IMR-90 (cell line): ENCODE results near the gene TRAPPC8. TPM values are rescaled to one million over a fixed set of nuclear protein-coding genes. Genes with fewer than 3 reads are reported as not detected.

Source experiments
- ATAC-seq: fragments of 200-7000 bp; cut with Tn5 transposase; 2 replicates; pipeline ENCODE4 v1.9.1; 2020; ENCODE audit warnings: low read depth, mild to moderate bottlenecking, moderate library complexity
- BruUV-seq: library from RNA; stranded (reverse); fragments of 400-500 nt; replicated peaks from 2 replicates; lab custom pipeline; 2021; lab: Mats Ljungman, UMichigan
- CTCF ChIA-PET: fragments of 300-600 bp; formaldehyde crosslinking; extraction: SDS; loops from one replicate; lab custom pipeline; 2021; ENCODE audit warnings: antibody characterized with exemption; lab: Yijun Ruan, JAX
- POLR2A ChIA-PET: fragments of 300-600 bp; sonication (Branson Sonifier 250); formaldehyde crosslinking; loops from one replicate; lab custom pipeline; 2022; ENCODE audit warnings: antibody characterized with exemption; ENCODE audit not compliant: unreplicated experiment; lab: Charles Lee
- DNase-seq: peaks from one replicate; pipeline ENCODE4 v3.0.0; 2013
- H2AFZ ChIP-seq: replicated peaks from 2 replicates; pipeline ENCODE3; 2013; ENCODE audit warnings: low read length, mild to moderate bottlenecking; ENCODE audit not compliant: poor library complexity
- H2AK5ac ChIP-seq: 2 replicates; pipeline ENCODE4 v1.6.1; 2013; ENCODE audit warnings: low read depth, low read length, inconsistent platforms
- H2AK9ac ChIP-seq: replicated peaks from 2 replicates; pipeline ENCODE3; 2013; ENCODE audit warnings: mild to moderate bottlenecking, low read depth, low read length, moderate library complexity; ENCODE audit not compliant: poor library complexity
- H2BK120ac ChIP-seq: 2 replicates; pipeline ENCODE4 v1.6.1; 2013; ENCODE audit warnings: low read depth, low read length, inconsistent platforms
- H2BK15ac ChIP-seq: 3 replicates; pipeline ENCODE4 v1.6.1; 2013; ENCODE audit warnings: low read depth, low read length, inconsistent platforms
- H2BK20ac ChIP-seq: 2 replicates; pipeline ENCODE4 v1.6.1; 2013; ENCODE audit warnings: low read depth, mild to moderate bottlenecking, inconsistent platforms, low read length, moderate library complexity
- H2BK5ac ChIP-seq: 2 replicates; pipeline ENCODE4 v1.6.1; 2013; ENCODE audit warnings: mild to moderate bottlenecking, low read depth, low read length, inconsistent platforms; ENCODE audit not compliant: poor library complexity, severe bottlenecking
- H3K14ac ChIP-seq: replicated peaks from 2 replicates; pipeline ENCODE4 v1.6.1; 2013; ENCODE audit warnings: low read depth, low read length, inconsistent platforms
- H3K18ac ChIP-seq: 2 replicates; pipeline ENCODE4 v1.6.1; 2013; ENCODE audit warnings: low read depth, low read length, control low read depth
- H3K23ac ChIP-seq: 2 replicates; pipeline ENCODE4 v1.6.1; 2013; ENCODE audit warnings: low read depth, low read length, inconsistent platforms
- H3K27ac ChIP-seq: 2 replicates; pipeline ENCODE4 v1.5.1; 2013; ENCODE audit warnings: mild to moderate bottlenecking, control low read depth, low read length; ENCODE audit not compliant: insufficient read depth
- H3K27me3 ChIP-seq: 2 replicates; pipeline ENCODE4 v1.6.1; 2013; ENCODE audit warnings: low read length; ENCODE audit not compliant: control insufficient read depth, insufficient read depth
- H3K36me3 ChIP-seq: 2 replicates; pipeline ENCODE4 v1.6.1; 2013; ENCODE audit warnings: low read length, mixed read lengths; ENCODE audit not compliant: control insufficient read depth, insufficient read depth
- H3K4ac ChIP-seq: 2 replicates; pipeline ENCODE4 v1.6.1; 2013; ENCODE audit warnings: low read depth, low read length, inconsistent platforms
- H3K4me1 ChIP-seq: 2 replicates; pipeline ENCODE4 v1.6.1; 2013; ENCODE audit warnings: low read length, mixed read lengths; ENCODE audit not compliant: control insufficient read depth, insufficient read depth
- H3K4me2 ChIP-seq: 2 replicates; pipeline ENCODE4 v1.6.1; 2013; ENCODE audit warnings: low read depth, mild to moderate bottlenecking, control low read depth, low read length, moderate library complexity
- H3K4me3 ChIP-seq: 2 replicates; pipeline ENCODE4 v1.5.1; 2013; ENCODE audit warnings: low read depth, mild to moderate bottlenecking, control low read depth, low read length, moderate library complexity; ENCODE audit not compliant: insufficient read depth
- H3K56ac ChIP-seq: 2 replicates; pipeline ENCODE4 v1.6.1; 2013; ENCODE audit warnings: low read length, inconsistent platforms; ENCODE audit not compliant: insufficient read depth; ENCODE audit errors: extremely low read depth
- H3K79me1 ChIP-seq, 2 experiments: 2 replicates each; pipeline ENCODE4 v1.6.1; 2013; ENCODE audit warnings: low read length in 2 of 2, inconsistent platforms in 1 of 2, low read depth in 1 of 2
- H3K9ac ChIP-seq: 2 replicates; pipeline ENCODE4 v1.6.1; 2013; ENCODE audit warnings: low read depth, low read length, control low read depth
- H3K9me1 ChIP-seq: 2 replicates; pipeline ENCODE4 v1.6.1; 2013; ENCODE audit warnings: low read length, inconsistent platforms; ENCODE audit not compliant: insufficient read depth
- H3K9me3 ChIP-seq: 2 replicates; pipeline ENCODE4 v1.6.1; 2013; ENCODE audit warnings: low read length; ENCODE audit not compliant: control insufficient read depth, insufficient read depth
- H4K20me1 ChIP-seq: 2 replicates; pipeline ENCODE4 v1.6.1; 2013; ENCODE audit warnings: low read length, inconsistent platforms; ENCODE audit not compliant: insufficient read depth
- H4K5ac ChIP-seq: 2 replicates; pipeline ENCODE4 v1.6.1; 2013; ENCODE audit warnings: mild to moderate bottlenecking, low read depth, low read length, control low read depth
- H4K8ac ChIP-seq, 2 experiments: 2 replicates each; pipeline ENCODE4 v1.6.1; 2013; ENCODE audit warnings: low read depth in 2 of 2, low read length in 2 of 2, control low read depth in 1 of 2, inconsistent platforms in 1 of 2
- H4K91ac ChIP-seq: 2 replicates; pipeline ENCODE4 v1.6.1; 2013; ENCODE audit warnings: low read depth, low read length, inconsistent platforms; ENCODE audit not compliant: insufficient read depth
- BHLHE40 ChIP-seq: fragments of 150-350 bp; IDR thresholded peaks from 2 replicates; pipeline ENCODE4 v1.6.1; 2016; ENCODE audit warnings: mild to moderate bottlenecking, low read depth, low read length
- CHD1 ChIP-seq: IDR thresholded peaks from 2 replicates; pipeline ENCODE4 v1.6.1; 2012; ENCODE audit warnings: low read depth, low read length, improper control_type of control experiment
- MAFK ChIP-seq: IDR thresholded peaks from 2 replicates; pipeline ENCODE4 v1.6.1; 2012; ENCODE audit warnings: low read depth, low read length, improper control_type of control experiment
- RAD21 ChIP-seq: IDR thresholded peaks from 2 replicates; pipeline ENCODE4 v1.6.1; 2012; ENCODE audit warnings: low read length, improper control_type of control experiment
- RCOR1 ChIP-seq: IDR thresholded peaks from 2 replicates; pipeline ENCODE4 v1.6.1; 2012; ENCODE audit warnings: mild to moderate bottlenecking, low read length, improper control_type of control experiment; ENCODE audit not compliant: insufficient replicate concordance
- RFX5 ChIP-seq: IDR thresholded peaks from 2 replicates; pipeline ENCODE4 v1.8.0; 2012; ENCODE audit warnings: low read depth, mild to moderate bottlenecking, low read length, moderate library complexity
- WGBS, 2 experiments: methylation state at CpG; one replicate each; pipeline versions ENCODE4 v1.1.5 to v1.1.7; 2013; ENCODE audit warnings: missing lambda C conversion rate in 2 of 2; ENCODE audit not compliant: insufficient read length in 1 of 2; ENCODE audit errors: extremely low coverage in 2 of 2; 5-methylcytosine and 5-hydroxymethylcytosine counted together
- dilution Hi-C: fragments of 300-500 bp; cut with HindIII; formaldehyde crosslinking; loops from one replicate; pipeline ENCODE4 v1.14.3; 2018; ENCODE audit warnings: low sequenced_read_pairs; ENCODE audit not compliant: unreplicated experiment
- in situ Hi-C: fragments of 300-500 bp; cut with MboI; formaldehyde crosslinking; loops from 3 replicates; pipeline ENCODE4 v1.14.3; 2019; ENCODE audit warnings: low sequenced_read_pairs, inconsistent platforms, mixed read lengths
- intact Hi-C: fragments of 100-400 bp; cut with micrococcal nuclease; formaldehyde crosslinking; loops from 2 replicates; pipeline ENCODE4 v1.10.0; 2022
- polyA plus RNA-seq, 3 experiments: library from polyadenylated mRNA; depleted of rRNA; stranded (reverse); fragments of >200 nt; gene quantifications; 2 replicates each; pipeline ENCODE4 v1.2.3, GENCODE V29; 2012; ENCODE audit warnings: low replicate concordance in 1 of 3
- total RNA-seq: library from RNA; depleted of rRNA; stranded (reverse); fragments of >200 nt; gene quantifications from 2 replicates; pipeline ENCODE4 v1.2.3, GENCODE V29; 2012
- TF ChIP-seq, protein P1 (sequence below): fragments of 150-350 bp; IDR thresholded peaks from 2 replicates; pipeline ENCODE4 v1.6.1; 2016; ENCODE audit warnings: low read depth, mild to moderate bottlenecking, low read length, moderate library complexity, borderline replicate concordance

Gene TRAPPC8
- total and polyA plus RNA-seq, 2 of the 4 experiments (the other 2 are of a cell fraction): 21.8 to 54.3 TPM

DNA sequence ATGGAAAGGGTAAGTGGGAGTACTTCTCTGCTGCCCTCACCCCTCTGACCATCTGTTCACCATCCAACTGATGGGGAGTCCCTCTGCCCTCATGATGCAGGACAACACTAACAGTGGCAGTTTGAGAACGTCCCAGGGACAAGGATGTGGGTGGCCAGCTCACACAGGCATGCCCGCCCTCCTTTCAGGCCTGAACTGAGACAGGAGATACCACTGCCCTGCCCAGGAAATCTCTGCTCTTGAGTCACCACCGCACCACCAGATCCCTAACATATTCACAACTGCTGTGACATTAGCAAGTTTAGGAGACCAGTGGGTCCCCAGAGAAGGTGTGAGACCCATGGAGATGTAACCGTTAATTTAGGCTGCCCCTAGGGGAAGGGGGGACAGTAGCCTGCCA lies 66.2 kb downstream of the TRAPPC8 start:
- H3K9me1 ChIP-seq: no peaks in the 10 kb centered on the region
- H3K4me2 ChIP-seq: no peak overlapping the region
- H4K91ac ChIP-seq: no peak overlapping the region
- no peak overlapping the region for H4K5ac ChIP-seq
- in situ Hi-C loops: no loop called here
- no peak overlapping the region for H2AK5ac ChIP-seq
- H3K79me1 ChIP-seq: peaks cover 3 to 4% of the 10 kb centered on the region in 2 experiments; a peak in 1 of 4 replicates
- H3K4me1 ChIP-seq: no peaks in the 10 kb centered on the region
- no CpG with 5 or more reads among the region's 4 CpGs for WGBS, 2 experiments
- H4K20me1 ChIP-seq: no peaks in the 10 kb centered on the region
- H2AFZ ChIP-seq: no peak overlapping the region
- peaks cover 14% of the 10 kb centered on the region for H3K36me3 ChIP-seq
- no peak overlapping the region for H3K56ac ChIP-seq
- dilution Hi-C loops: no loop called here
- H3K9me3 ChIP-seq: no peaks in the 10 kb centered on the region
- no peak overlapping the region for H2BK120ac ChIP-seq
- H2AK9ac ChIP-seq: no peak overlapping the region
- no peak overlapping the region for H2BK5ac ChIP-seq
- H4K8ac ChIP-seq: no peak overlapping the region
- no peak overlapping the region for H3K4ac ChIP-seq
- no peak overlapping the region for H2BK15ac ChIP-seq
- H3K9ac ChIP-seq: no peak overlapping the region
- intact Hi-C loops: no loop called here
- no TSS peak for BruUV-seq
- ChIA-PET POLR2A (no interaction called here), CTCF (no interaction called here)
- no peak overlapping the region for H3K18ac ChIP-seq
- H3K27ac ChIP-seq: no peak overlapping the region
- no peak for TF ChIP-seq MAFK
- no peak for TF ChIP-seq RAD21
- TF ChIP-seq CHD1: no peak
- no peak for TF ChIP-seq BHLHE40
- no peak for TF ChIP-seq RCOR1
- TF ChIP-seq RFX5: no peak
- TF ChIP-seq, protein P1, sequence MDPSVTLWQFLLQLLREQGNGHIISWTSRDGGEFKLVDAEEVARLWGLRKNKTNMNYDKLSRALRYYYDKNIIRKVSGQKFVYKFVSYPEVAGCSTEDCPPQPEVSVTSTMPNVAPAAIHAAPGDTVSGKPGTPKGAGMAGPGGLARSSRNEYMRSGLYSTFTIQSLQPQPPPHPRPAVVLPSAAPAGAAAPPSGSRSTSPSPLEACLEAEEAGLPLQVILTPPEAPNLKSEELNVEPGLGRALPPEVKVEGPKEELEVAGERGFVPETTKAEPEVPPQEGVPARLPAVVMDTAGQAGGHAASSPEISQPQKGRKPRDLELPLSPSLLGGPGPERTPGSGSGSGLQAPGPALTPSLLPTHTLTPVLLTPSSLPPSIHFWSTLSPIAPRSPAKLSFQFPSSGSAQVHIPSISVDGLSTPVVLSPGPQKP: no peak
- H3K4me3 ChIP-seq: no peak overlapping the region
- no peak for ATAC-seq
- no peaks in the 10 kb centered on the region for H3K27me3 ChIP-seq
- H3K14ac ChIP-seq: no peak overlapping the region
- peak; percentile 17 for DNase-seq
- no peak overlapping the region for H3K23ac ChIP-seq
- no peak overlapping the region for H2BK20ac ChIP-seq
